ENCODE measurements around the gene TMEM132D. TPM values are rescaled to one million over a fixed set of nuclear protein-coding genes. Genes with fewer than 3 reads are reported as not detected.

Gene TMEM132D
- total RNA-seq, 1 donor from 2014 or later, result 0.06 TPM

DNA sequence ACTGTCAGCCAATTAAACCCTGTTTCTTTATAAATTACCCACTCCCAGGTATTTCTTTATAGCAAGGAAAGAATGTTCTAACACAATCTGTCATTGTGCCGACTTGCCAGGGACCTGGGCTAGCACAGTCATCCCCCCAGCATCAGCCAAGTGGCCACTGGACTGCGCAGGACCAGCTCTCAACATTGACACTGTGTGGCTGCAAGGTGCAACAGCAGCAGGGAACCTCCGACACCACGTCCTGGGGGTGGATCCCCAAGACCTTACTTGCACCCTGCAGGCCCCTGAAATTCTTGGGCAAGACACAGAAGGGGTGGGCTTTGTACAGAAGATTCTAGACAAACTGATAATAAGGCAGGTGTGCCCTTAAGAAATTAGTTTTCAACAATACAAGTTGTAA is 741.0 kb downstream of the TMEM132D start:
- DNase-seq (ENCODE audit: low read depth), result no peak
- TF ChIP-seq, protein P1, sequence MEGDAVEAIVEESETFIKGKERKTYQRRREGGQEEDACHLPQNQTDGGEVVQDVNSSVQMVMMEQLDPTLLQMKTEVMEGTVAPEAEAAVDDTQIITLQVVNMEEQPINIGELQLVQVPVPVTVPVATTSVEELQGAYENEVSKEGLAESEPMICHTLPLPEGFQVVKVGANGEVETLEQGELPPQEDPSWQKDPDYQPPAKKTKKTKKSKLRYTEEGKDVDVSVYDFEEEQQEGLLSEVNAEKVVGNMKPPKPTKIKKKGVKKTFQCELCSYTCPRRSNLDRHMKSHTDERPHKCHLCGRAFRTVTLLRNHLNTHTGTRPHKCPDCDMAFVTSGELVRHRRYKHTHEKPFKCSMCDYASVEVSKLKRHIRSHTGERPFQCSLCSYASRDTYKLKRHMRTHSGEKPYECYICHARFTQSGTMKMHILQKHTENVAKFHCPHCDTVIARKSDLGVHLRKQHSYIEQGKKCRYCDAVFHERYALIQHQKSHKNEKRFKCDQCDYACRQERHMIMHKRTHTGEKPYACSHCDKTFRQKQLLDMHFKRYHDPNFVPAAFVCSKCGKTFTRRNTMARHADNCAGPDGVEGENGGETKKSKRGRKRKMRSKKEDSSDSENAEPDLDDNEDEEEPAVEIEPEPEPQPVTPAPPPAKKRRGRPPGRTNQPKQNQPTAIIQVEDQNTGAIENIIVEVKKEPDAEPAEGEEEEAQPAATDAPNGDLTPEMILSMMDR (conservative IDR thresholded peaks at IDR 0.05; ENCODE audit: low read depth, low read length), result no peak
- no peak overlapping the region for H3K4me3 ChIP-seq (ENCODE audit: low read depth, low read length)

DNA sequence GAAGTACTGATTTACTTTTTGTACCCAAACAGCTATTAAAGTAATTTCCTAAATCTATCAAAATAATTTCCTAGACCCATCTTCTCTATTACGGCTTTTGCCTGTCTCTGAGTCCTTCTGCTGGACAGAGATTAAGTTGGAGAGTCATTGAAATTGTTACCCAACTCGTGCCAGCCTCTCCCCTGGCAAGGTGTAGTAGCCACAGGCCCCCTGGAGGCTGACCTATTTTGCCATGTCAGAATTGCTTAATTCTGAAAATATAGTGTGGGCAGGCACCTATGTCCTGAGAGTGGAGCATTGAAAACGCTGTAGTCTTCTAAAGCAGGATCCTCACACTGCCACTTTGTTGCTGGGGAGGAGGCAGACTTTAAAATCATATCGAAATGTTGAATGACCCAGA is 742.3 kb downstream of the TMEM132D start:
- no peak for DNase-seq (ENCODE audit: low read depth)
- no peak overlapping the region for H3K4me3 ChIP-seq (ENCODE audit: low read depth, low read length)
- TF ChIP-seq, protein P1 (conservative IDR thresholded peaks at IDR 0.05; ENCODE audit: low read depth, low read length), result no peak

DNA sequence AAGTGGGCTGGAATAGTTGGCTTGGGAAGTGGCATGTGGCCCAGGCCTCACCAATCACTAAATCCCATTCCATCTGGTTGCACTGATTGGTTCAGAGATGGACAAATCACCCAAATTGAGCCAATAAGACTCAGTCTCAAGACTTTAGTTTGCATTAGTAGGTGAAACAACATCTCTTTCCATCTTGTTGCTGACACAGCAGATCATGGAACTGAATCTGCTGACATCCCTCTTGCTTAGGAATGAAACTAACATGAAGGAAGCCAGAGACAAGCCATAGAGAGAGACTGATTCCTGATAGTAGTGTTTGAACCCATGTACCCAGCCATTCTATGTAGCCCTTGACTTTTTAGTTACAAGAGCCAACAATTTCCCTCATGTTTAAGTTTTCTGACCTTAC is 743.5 kb downstream of the TMEM132D start:
- TF ChIP-seq, protein P1 (conservative IDR thresholded peaks at IDR 0.05; ENCODE audit: low read depth, low read length), result no peak
- no peak for DNase-seq (ENCODE audit: low read depth)
- no peak overlapping the region for H3K4me3 ChIP-seq (ENCODE audit: low read depth, low read length)

DNA sequence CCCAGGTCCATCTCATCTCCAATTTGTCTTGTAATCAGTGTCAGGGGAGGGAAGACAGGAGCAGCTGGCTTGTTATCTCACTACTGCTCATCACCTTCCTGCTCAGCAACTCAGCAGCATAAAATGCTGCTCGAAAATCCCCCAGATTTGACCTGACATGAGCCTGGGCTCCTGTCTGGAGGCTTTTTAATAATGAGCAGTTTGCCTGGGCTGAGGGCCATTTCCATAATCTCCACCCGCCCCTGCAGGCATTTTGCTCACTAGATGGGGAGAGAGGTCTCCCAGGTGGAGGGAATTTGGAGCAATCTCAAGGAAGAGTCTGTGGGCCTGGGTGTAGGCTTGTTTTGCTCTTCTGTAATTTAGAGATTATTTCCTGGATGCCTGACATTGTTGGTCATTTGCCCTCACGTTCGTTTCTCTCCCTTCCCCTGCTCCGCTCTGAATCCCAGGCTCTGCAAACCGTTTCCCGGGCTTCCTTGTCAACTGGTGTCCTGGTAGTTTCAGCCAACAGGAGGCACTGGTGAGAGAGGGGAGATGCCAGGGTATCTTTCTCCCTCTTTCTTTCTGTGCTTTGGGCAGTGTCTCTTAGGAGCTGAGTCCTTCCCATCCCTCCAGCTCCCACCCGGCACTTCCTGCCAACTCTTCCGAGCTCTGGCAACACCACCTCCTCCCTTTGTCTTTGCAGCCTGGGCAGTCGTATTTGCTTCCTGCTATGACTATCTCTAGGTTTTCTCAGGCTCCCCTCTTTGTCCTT is 751.3 kb downstream of the TMEM132D start:
- no peak for DNase-seq (ENCODE audit: low read depth)
- H3K4me3 ChIP-seq (ENCODE audit: low read depth, low read length), result no peak overlapping the region
- TF ChIP-seq, protein P1 (conservative IDR thresholded peaks at IDR 0.05; ENCODE audit: low read depth, low read length), result no peak

DNA sequence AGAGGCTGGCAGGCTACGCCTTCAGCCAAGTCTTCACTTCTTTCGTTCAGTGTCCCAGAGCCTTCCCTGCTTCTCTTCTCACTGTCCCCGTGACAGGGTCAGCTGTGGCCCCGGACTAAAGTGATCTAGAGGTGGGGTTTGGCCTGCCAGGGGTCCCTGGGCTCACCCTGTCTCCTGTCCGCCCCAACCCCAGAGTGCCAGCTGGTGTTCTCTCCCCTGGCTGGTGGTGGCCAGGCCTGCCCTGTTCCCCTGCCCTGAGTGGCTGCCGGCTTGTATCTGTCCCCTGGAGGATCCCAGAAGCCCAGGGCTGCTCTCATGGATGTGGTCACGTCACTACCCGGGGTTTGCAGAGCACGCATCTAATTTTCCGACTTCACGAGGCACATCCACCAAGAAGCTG is 753.1 kb downstream of the TMEM132D start:
- no peak overlapping the region for H3K4me3 ChIP-seq (ENCODE audit: low read depth, low read length)
- TF ChIP-seq, protein P1 (conservative IDR thresholded peaks at IDR 0.05; ENCODE audit: low read depth, low read length), result no peak
- DNase-seq (ENCODE audit: low read depth), result no peak

DNA sequence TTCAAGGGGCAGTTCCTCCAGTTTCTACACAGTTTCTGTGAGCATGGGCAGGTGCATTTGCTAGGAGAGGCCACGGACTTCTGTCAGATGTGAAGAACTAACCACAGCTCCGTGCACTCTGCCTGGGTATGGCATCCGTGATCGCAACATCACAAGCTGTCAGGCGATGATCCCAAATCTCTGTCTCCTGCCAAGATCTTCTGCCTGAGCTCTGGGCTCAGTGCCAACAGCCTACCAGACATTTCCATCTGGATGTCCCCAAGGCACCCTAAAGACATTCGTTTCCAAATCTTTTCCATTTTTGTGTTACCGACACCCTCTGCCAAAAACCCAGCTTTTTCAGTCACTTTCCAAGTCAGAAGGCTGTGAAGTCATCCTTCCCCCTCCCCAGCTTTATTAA is 758.4 kb downstream of the TMEM132D start:
- TF ChIP-seq, protein P1 (conservative IDR thresholded peaks at IDR 0.05; ENCODE audit: low read depth, low read length), result no peak
- DNase-seq (ENCODE audit: low read depth), result no peak
- H3K4me3 ChIP-seq (ENCODE audit: low read depth, low read length), result no peak overlapping the region

DNA sequence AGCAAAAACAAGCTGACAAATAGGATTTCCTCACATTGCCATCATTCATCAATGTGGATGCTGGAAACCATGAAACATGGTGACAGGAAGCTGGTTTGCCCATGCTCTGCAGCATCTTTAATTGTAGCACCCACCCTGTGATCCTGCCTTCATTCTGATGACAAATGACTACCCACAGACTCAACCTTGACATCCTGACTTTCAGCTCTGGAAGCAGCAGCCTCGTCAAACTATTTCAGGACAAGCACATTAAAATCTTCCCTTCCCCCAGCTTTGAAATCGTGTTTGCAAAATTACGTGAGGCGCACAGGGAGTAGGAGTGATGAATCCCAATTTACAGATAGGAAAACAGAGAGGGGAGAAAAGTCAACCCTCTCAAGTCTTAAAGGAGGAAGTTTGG is 765.0 kb downstream of the TMEM132D start:
- TF ChIP-seq, protein P1 (conservative IDR thresholded peaks at IDR 0.05; ENCODE audit: low read depth, low read length), result no peak
- H3K4me3 ChIP-seq (ENCODE audit: low read depth, low read length), result no peak overlapping the region
- DNase-seq (ENCODE audit: low read depth), result no peak
